Kidney epithelial cell (primary cell): ENCODE results near the gene CHD5. TPM values are rescaled to one million over a fixed set of nuclear protein-coding genes. Genes with fewer than 3 reads are reported as not detected.
"Not testable (repeated sequence)": the region's sequence is repeated elsewhere in the genome, so short reads cannot be mapped to it uniquely, and the experiment has no call there.

Source experiments
- DNase-seq: peaks from one replicate; pipeline ENCODE4 v3.0.0-alpha.2; 2010; ENCODE audit warnings: low read depth
- H3K27me3 ChIP-seq: 2 replicates; pipeline ENCODE4 v1.6.0; 2011; ENCODE audit warnings: low read length; ENCODE audit not compliant: control insufficient read depth, insufficient read depth
- H3K36me3 ChIP-seq: 2 replicates; pipeline ENCODE4 v1.5.1; 2011; ENCODE audit warnings: low read length; ENCODE audit not compliant: control insufficient read depth, insufficient read depth
- H3K4me3 ChIP-seq: 2 replicates; pipeline ENCODE4 v1.5.1; 2011; ENCODE audit warnings: low read depth, mild to moderate bottlenecking, control low read depth, low read length
- CTCF ChIP-seq: IDR thresholded peaks from 2 replicates; pipeline ENCODE4 v1.5.1; 2011; ENCODE audit warnings: mild to moderate bottlenecking, moderate library complexity, low read length, control low read depth, inconsistent platforms; ENCODE audit not compliant: insufficient read depth, poor library complexity, severe bottlenecking
- total RNA-seq: library from RNA; depleted of rRNA; stranded (reverse); fragments of >200 nt; gene quantifications from 2 replicates; pipeline ENCODE4 v1.2.3, GENCODE V29; 2015

CHD5 gene
- total RNA-seq, 1 donor from 2014 or later = 0.08 TPM

- H3K4me3 ChIP-seq = no peak overlapping the region
- no peaks in the 10 kb centered on the region for H3K27me3 ChIP-seq
- no peaks in the 10 kb centered on the region for H3K36me3 ChIP-seq
- DNase-seq = no peak
- TF ChIP-seq CTCF = no peak
These were observed 41.2 kb upstream of the CHD5 start for GRCh38 chr1:6221210-6221784.

GRCh38 chr1:6220236-6220635, 40.1 kb upstream of the CHD5 start:
- no peaks in the 10 kb centered on the region for H3K27me3 ChIP-seq
- no peak for TF ChIP-seq CTCF
- no peaks in the 10 kb centered on the region for H3K36me3 ChIP-seq
- no peak overlapping the region for H3K4me3 ChIP-seq
- DNase-seq = peak; percentile 42

DNA sequence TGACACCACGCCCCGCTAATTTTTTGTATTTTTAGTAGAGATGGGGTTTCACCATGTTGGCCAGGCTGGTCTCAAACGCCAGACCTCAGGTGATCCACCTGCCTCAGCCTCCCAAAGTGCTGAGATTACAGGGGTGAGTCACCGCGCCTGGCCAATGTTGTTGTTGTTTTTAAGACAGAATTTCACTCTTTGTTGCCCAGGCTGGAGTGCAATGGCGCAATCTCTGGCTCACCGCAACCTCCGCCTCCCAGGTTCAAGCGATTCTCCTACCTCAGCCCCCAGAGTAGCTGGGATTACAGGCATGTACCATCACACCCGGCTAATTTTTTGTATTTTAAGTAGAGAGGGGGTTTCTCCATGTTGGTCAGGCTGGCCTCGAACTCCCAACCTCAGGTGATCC, 39.5 kb upstream of the CHD5 start:
- not testable (repeated sequence) for DNase-seq, H3K4me3 ChIP-seq, H3K36me3 ChIP-seq, H3K27me3 ChIP-seq

DNA sequence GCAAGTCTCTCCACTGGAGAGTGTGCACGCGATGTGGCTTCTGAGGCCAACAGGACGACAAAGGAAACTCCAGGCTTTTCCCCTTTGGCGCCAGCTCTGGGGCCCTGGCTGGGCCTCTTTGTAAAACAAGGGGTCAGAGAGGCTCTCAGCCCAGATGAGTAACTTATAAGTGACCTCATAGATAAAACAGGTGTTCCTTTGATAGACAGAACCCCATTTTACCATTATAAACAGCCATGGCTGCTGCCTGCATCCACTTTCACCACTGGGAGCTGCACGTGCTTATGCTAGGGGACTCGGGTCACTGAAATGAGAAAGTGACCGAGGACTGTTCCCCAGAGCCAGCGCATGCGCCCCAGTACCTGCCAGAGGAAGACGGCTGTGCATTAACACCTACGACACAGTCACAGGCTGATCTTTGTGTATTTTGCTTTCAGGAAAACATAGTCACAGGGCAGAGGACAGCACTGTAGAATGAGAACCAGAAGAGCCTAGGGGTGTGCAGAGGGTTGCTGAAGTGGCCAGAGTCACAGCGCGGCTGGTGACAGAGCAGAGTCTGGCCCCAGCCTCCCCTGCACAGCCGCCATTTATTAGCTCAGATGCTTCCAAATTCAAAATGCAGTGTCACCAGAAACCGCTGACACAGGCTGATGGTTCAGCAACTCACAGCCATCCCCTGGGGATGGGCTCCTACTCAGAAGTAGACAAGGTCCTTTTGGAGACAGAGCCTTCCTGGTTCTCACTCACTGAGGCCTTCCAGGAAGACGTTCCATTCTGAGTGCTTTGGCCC, 38.4 kb upstream of the CHD5 start:
- TF ChIP-seq CTCF = no peak
- H3K4me3 ChIP-seq = no peak overlapping the region
- no peaks in the 10 kb centered on the region for H3K27me3 ChIP-seq
- no peaks in the 10 kb centered on the region for H3K36me3 ChIP-seq
- DNase-seq = no peak

- DNase-seq = no peak
- TF ChIP-seq CTCF = no peak
These were observed 32.3 kb upstream of the CHD5 start for GRCh38 chr1:6212193-6212959.

DNA sequence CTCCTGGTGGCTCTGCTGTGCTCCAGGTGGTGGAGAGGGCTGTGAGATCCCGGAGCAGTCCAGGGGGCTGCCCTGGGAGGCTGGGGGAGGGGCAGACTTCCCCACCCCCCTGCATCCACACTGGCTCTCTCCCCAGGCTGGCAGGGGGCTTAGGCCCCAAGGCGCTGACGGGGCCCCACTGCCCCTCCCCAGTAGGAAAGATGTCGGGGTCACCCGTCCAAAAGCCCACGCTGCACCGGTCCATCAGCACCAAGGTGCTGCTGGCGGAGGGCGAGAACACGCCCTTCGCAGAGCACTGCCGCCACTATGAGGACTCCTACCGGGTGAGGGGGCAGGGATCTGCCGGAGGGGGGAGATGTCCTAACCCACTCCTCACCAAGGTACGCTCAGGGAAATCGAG, 31.6 kb upstream of the CHD5 start:
- Histone ChIP-seq H3K4me3 (no peak overlapping the region), H3K36me3 (no peaks in the 10 kb centered on the region), H3K27me3 (no peaks in the 10 kb centered on the region)
- TF ChIP-seq CTCF = no peak
- DNase-seq = no peak

More at GRCh38 chr1:6212193-6212959, 32.3 kb upstream of the CHD5 start:
- H3K36me3 ChIP-seq = no peaks in the 10 kb centered on the region
- no peaks in the 10 kb centered on the region for H3K27me3 ChIP-seq
- H3K4me3 ChIP-seq = no peak overlapping the region
